ENCODE measurements around the gene MMD.

Gene MMD

DNA sequence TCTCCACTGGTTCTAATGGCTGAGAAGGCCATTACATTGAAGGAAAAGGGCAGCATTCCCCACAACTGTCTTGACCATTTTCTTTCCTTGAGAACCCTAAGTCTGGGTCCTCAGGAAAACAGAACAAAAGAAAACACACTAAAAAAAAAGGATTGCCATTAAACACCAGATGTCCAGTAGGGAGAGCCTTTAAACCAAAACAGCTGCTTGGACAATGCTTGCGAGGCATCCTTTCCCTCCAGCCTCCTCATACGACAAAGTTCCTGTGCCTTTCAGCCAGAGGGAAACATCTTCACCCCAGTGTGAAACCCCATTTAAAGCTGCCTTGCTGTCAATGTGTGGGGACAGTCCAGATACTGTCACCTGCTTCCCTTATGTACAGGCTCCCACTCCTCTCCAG, 74.3 kb downstream of the MMD start:
- no peak for DNase-seq

- DNase-seq = no peak
Measured at GRCh38 chr17:55346658-55347057, 75.0 kb downstream of the MMD start.

- DNase-seq = no peak
Measured at GRCh38 chr17:55345132-55345531, 76.5 kb downstream of the MMD start.

DNA sequence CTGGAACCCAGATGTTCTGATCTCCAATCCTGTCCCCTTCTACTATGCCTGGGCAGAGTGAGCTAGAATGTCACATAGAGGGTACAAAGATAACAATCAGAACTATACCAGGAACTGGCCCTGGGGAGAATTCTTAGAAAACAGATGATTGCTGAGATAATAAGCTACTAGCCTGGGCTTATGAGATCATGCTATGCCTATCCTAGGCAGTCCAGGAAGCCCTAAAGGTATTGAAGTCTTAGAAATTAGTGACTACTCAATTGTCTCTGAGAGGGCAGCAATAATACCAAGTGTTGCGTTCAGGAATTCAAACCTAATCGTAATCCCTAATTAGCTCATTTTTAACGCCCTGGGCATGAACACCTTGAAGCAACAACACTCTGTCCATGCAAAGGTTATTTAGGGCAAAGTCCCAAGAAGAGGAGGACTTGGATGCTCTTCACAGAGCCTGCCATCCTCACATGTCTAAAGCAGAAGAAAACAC, 77.1 kb downstream of the MMD start:
- no peak for DNase-seq

GRCh38 chr17:55343900-55344513, 77.6 kb downstream of the MMD start:
- DNase-seq = no peak

GRCh38 chr17:55342800-55343585, 78.6 kb downstream of the MMD start:
- DNase-seq = no peak
